LNCAP (cell line): ENCODE measurements around the gene SPDYE1.

Experiments used
- CTCF ChIP-seq: fragments of 450-650 bp; IDR thresholded peaks from 2 replicates; pipeline ENCODE4 v1.5.1; 2017; ENCODE audit warnings: mild to moderate bottlenecking

Gene SPDYE1

GRCh38 chr7:44048031-44048795 is 50.5 kb downstream of the SPDYE1 start:
- TF ChIP-seq CTCF = no peak

GRCh38 chr7:44050121-44050914 is 52.6 kb downstream of the SPDYE1 start:
- no peak for TF ChIP-seq CTCF

GRCh38 chr7:44050915-44051560 is 53.3 kb downstream of the SPDYE1 start:
- no peak for TF ChIP-seq CTCF

GRCh38 chr7:44051611-44052220 is 54.0 kb downstream of the SPDYE1 start:
- no peak for TF ChIP-seq CTCF

GRCh38 chr7:44052771-44053365 is 55.2 kb downstream of the SPDYE1 start:
- no peak for TF ChIP-seq CTCF

GRCh38 chr7:44056681-44057080 is 59.0 kb downstream of the SPDYE1 start:
- TF ChIP-seq CTCF = no peak
